Activated CD4-positive, alpha-beta T cell treated with anti-CD3 and anti-CD28 coated beads for 36 hours (primary cell): ENCODE measurements around the gene USP22. TPM values are rescaled to one million over a fixed set of nuclear protein-coding genes. Genes with fewer than 3 reads are reported as not detected.

ENCODE experiments used
- ATAC-seq: fragments of 200-7000 bp; cut with Tn5 transposase; one replicate; pipeline ENCODE4 v1.10.0; 2021; ENCODE audit warnings: mild to moderate bottlenecking, moderate library complexity
- CTCF ChIA-PET: fragments of 350-600 bp; sonication (Branson Sonifier 250); formaldehyde crosslinking; loops from one replicate; lab custom pipeline; 2021; ENCODE audit warnings: antibody characterized with exemption; lab: Charles Lee
- POLR2A ChIA-PET: fragments of 350-600 bp; sonication (Branson Sonifier 250); formaldehyde crosslinking; loops from one replicate; lab custom pipeline; 2021; ENCODE audit warnings: antibody characterized with exemption, inconsistent platforms; lab: Charles Lee
- DNase-seq: peaks from one replicate; pipeline ENCODE4 v3.0.0-alpha.2; 2020
- H3K27ac Mint-ChIP-seq: one replicate; pipeline ENCODE4 v1.8.0; 2021; ENCODE audit warnings: mixed read lengths
- H3K27me3 Mint-ChIP-seq: one replicate; pipeline ENCODE4 v1.8.0; 2021; ENCODE audit warnings: mixed read lengths
- H3K36me3 Mint-ChIP-seq: one replicate; pipeline ENCODE4 v1.8.0; 2021; ENCODE audit warnings: low read depth, mixed read lengths
- H3K4me1 Mint-ChIP-seq: one replicate; pipeline ENCODE4 v1.8.0; 2021; ENCODE audit warnings: mixed read lengths
- H3K4me3 Mint-ChIP-seq: one replicate; pipeline ENCODE4 v1.8.0; 2021; ENCODE audit warnings: mild to moderate bottlenecking, moderate library complexity, mixed read lengths
- H3K9me3 Mint-ChIP-seq: one replicate; pipeline ENCODE4 v1.8.0; 2021; ENCODE audit warnings: low read depth, mixed read lengths
- intact Hi-C, 2 experiments: fragments of 100-400 bp; cut with DNase I in 1 of 2; cut with micrococcal nuclease in 1 of 2; formaldehyde crosslinking; loops; one replicate each; pipeline versions ENCODE4 v1.14.2 to v1.15.1; 2022 to 2024; cut with DNase I, micrococcal nuclease
- total RNA-seq, 2 experiments: library from RNA; stranded (reverse); gene quantifications; one replicate each; pipeline ENCODE4 v1.2.3, GENCODE V29; 2021

USP22 gene
- total RNA-seq, 2 experiments from 2014 or later, result 148 to 173 TPM

GRCh38 chr17:20960871-20961270 lies 81.9 kb downstream of the USP22 start:
- Mint-ChIP-seq H3K9me3 (no peaks in the 10 kb centered on the region), H3K27ac (no peak overlapping the region), H3K4me1 (no peaks in the 10 kb centered on the region), H3K36me3 (no peaks in the 10 kb centered on the region), H3K4me3 (no peak overlapping the region), H3K27me3 (peaks cover 14% of the 10 kb centered on the region)
- CTCF ChIA-PET, result no interaction called here
- ATAC-seq, result no peak
- POLR2A ChIA-PET, result no interaction called here
- intact Hi-C loops, result no loop called here
- no peak for DNase-seq

- no peak for DNase-seq
- intact Hi-C loops, result no loop called here
- no peak overlapping the region for H3K4me3 Mint-ChIP-seq
- no peaks in the 10 kb centered on the region for H3K4me1 Mint-ChIP-seq
- POLR2A ChIA-PET, result no interaction called here
- CTCF ChIA-PET, result interaction anchor here (1.1 kb wide), 1 partner anchor 29 kb away, joined by 3 read pairs; no protein-coding TSS in a partner anchor
- no peaks in the 10 kb centered on the region for H3K36me3 Mint-ChIP-seq
- no peak overlapping the region for H3K27ac Mint-ChIP-seq
- no peaks in the 10 kb centered on the region for H3K9me3 Mint-ChIP-seq
- ATAC-seq, result no peak
- peaks cover 17% of the 10 kb centered on the region for H3K27me3 Mint-ChIP-seq
These were observed 87.1 kb downstream of the USP22 start for GRCh38 chr17:20955427-20956323.

- no peaks in the 10 kb centered on the region for H3K36me3 Mint-ChIP-seq
- intact Hi-C loops, result no loop called here
- DNase-seq (no peak), ATAC-seq (no peak)
- H3K27me3 Mint-ChIP-seq, result peaks cover 17% of the 10 kb centered on the region
- no peaks in the 10 kb centered on the region for H3K9me3 Mint-ChIP-seq
- no peak overlapping the region for H3K27ac Mint-ChIP-seq
- H3K4me1 Mint-ChIP-seq, result no peaks in the 10 kb centered on the region
- ChIA-PET CTCF (interaction anchor here (1.1 kb wide), 1 partner anchor 28 kb away, joined by 3 read pairs; no protein-coding TSS in a partner anchor), POLR2A (no interaction called here)
- no peak overlapping the region for H3K4me3 Mint-ChIP-seq
These were observed 88.0 kb downstream of the USP22 start for GRCh38 chr17:20954794-20955193.

- H3K9me3 Mint-ChIP-seq, result no peaks in the 10 kb centered on the region
- CTCF ChIA-PET, result no interaction called here
These were observed 90.6 kb downstream of the USP22 start for GRCh38 chr17:20952183-20952582.

More at GRCh38 chr17:20952183-20952582, 90.6 kb downstream of the USP22 start:
- Mint-ChIP-seq H3K36me3 (no peaks in the 10 kb centered on the region), H3K27ac (no peak overlapping the region), H3K4me3 (no peak overlapping the region), H3K4me1 (peaks cover 8% of the 10 kb centered on the region), H3K27me3 (peaks cover 20% of the 10 kb centered on the region)
- POLR2A ChIA-PET, result no interaction called here
- intact Hi-C loops, result no loop called here
- DNase-seq, result no peak
- no peak for ATAC-seq

Other genes starting within 250 kb of the USP22 start
- 10 to 100 TPM; 12.8 to 15.0 TPM for gene DHRS7B, start 84.0 kb upstream of the USP22 start, total RNA-seq
- 10 to 100 TPM; 28.9 to 40.4 TPM for gene TMEM11, start 171.2 kb upstream of the USP22 start, total RNA-seq
- gene NATD1, start 210.4 kb upstream of the USP22 start, total RNA-seq, result 1 to 10 TPM; 1.5 to 1.7 TPM
- 100 to 1,000 TPM; 122 to 123 TPM for gene MAP2K3, start 241.7 kb upstream of the USP22 start, total RNA-seq